ENCODE data around the gene CASP3. TPM values are rescaled to one million over a fixed set of nuclear protein-coding genes. Genes with fewer than 3 reads are reported as not detected.
A peak's percentile ranks its signal among the peaks of the same experiment; 100 is the strongest.

Gene CASP3
- total RNA-seq, 1 donor from 2014 or later: 31.5 TPM

DNA sequence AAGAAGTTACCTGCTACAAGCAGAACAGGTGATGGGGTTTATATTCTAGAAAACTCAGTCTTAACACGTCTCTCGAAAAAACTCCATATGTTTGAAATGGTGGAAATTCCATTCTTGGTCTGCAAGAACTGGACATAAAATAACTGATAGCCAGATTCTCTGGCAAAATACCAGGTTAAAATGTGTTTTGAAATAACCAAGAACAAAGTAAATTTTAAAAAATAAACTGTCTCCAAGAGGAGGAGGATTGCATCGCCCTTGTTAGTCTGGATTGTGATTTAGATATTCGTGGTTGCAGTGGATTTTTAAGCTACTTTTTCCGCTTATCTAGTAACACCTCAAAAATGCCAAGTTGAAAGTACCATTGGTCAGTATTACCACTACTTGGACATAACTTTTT, 43.8 kb upstream of the CASP3 start:
- no peak for DNase-seq (ENCODE audit: low spot score)
- no peak overlapping the region for H3K27ac Mint-ChIP-seq (ENCODE audit: unreplicated experiment)
- TF ChIP-seq, protein P1, sequence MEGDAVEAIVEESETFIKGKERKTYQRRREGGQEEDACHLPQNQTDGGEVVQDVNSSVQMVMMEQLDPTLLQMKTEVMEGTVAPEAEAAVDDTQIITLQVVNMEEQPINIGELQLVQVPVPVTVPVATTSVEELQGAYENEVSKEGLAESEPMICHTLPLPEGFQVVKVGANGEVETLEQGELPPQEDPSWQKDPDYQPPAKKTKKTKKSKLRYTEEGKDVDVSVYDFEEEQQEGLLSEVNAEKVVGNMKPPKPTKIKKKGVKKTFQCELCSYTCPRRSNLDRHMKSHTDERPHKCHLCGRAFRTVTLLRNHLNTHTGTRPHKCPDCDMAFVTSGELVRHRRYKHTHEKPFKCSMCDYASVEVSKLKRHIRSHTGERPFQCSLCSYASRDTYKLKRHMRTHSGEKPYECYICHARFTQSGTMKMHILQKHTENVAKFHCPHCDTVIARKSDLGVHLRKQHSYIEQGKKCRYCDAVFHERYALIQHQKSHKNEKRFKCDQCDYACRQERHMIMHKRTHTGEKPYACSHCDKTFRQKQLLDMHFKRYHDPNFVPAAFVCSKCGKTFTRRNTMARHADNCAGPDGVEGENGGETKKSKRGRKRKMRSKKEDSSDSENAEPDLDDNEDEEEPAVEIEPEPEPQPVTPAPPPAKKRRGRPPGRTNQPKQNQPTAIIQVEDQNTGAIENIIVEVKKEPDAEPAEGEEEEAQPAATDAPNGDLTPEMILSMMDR (IDR thresholded peaks at IDR 0.05): no peak
- peaks cover 18% of the 10 kb centered on the region for H3K4me1 Mint-ChIP-seq (ENCODE audit: low read depth)
- peaks cover 10% of the 10 kb centered on the region for H3K36me3 Mint-ChIP-seq (ENCODE audit: low read depth)
- peaks cover 3% of the 10 kb centered on the region for H3K9me3 Mint-ChIP-seq (ENCODE audit: low read depth)
- no peaks in the 10 kb centered on the region for H3K27me3 Mint-ChIP-seq (ENCODE audit: low read depth)
- no peak overlapping the region for H3K4me3 Mint-ChIP-seq (ENCODE audit: unreplicated experiment)

DNA sequence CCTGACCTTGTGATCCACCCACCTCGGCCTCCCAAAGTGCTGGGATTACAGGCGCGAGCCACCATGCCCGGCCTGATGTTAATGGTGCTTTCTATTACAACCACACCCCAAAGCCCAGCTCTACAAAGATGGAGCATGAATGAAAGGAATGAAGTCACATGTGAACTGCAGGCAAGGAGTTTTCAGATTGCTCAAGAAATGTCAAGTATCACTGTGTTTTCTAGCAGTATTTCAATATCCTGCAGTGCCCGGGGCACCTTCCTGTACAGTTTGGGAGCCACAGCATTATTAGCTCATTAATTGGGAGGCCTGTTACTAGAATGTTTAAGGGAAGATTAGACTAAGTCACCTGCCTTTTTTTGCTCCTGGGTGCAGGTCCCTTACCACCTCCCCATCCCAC, 40.4 kb upstream of the CASP3 start:
- Mint-ChIP-seq H3K4me3 (ENCODE audit: unreplicated experiment) (no peak overlapping the region), H3K27me3 (ENCODE audit: low read depth) (no peaks in the 10 kb centered on the region), H3K27ac (ENCODE audit: unreplicated experiment) (no peak overlapping the region), H3K36me3 (ENCODE audit: low read depth) (peaks cover 9% of the 10 kb centered on the region), H3K4me1 (ENCODE audit: low read depth) (peaks cover 15% of the 10 kb centered on the region), H3K9me3 (ENCODE audit: low read depth) (peaks cover 3% of the 10 kb centered on the region)
- TF ChIP-seq, protein P1 (IDR thresholded peaks at IDR 0.05): no peak
- no peak for DNase-seq (ENCODE audit: low spot score)

DNA sequence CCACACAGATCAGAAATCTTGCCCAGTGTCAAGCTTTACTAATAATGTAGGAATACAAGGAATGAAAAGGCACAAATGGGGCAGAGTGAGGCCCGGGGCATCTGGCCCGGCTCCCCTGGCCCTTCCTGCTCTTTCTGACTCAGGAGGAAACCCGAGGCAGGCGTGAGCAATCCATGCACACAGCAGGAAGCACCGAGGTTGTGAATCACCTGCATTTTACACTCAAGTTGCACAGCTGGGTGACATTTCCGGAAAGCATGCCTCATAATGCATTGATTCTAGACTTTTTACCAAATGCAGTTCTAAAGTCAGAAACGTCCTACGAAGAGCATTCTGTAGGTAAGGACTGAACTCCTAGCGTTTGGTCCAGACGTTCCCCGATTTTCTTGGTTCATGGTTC, 39.2 kb upstream of the CASP3 start:
- Mint-ChIP-seq H3K27ac (ENCODE audit: unreplicated experiment) (peak overlapping the region; percentile 90), H3K9me3 (ENCODE audit: low read depth) (peaks cover 3% of the 10 kb centered on the region), H3K36me3 (ENCODE audit: low read depth) (peaks cover 5% of the 10 kb centered on the region), H3K4me3 (ENCODE audit: unreplicated experiment) (peak overlapping the region; percentile 9), H3K4me1 (ENCODE audit: low read depth) (peaks cover 15% of the 10 kb centered on the region), H3K27me3 (ENCODE audit: low read depth) (no peaks in the 10 kb centered on the region)
- no peak for DNase-seq (ENCODE audit: low spot score)
- TF ChIP-seq, protein P1 (IDR thresholded peaks at IDR 0.05): no peak

DNA sequence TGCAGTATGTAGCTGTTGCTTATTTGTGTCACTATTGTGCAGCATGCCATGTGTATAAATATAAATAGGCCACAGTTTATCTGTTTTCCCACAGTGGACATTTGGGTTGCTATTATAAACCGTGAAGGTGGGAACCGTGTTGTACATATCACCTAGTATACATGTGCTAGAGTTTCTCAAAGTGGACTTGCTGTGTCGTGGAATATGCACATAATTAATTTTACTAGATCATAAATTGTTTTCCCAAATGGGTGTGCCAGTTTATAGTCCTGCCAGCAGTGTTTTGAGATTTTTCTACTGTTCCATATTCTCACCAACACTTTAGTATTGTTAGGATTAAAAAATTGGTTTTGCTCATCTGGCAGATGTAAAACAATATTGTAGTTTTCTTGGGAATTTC, 38.8 kb upstream of the CASP3 start:
- Mint-ChIP-seq H3K27me3 (ENCODE audit: low read depth) (no peaks in the 10 kb centered on the region), H3K9me3 (ENCODE audit: low read depth) (peaks cover 3% of the 10 kb centered on the region), H3K4me3 (ENCODE audit: unreplicated experiment) (no peak overlapping the region), H3K27ac (ENCODE audit: unreplicated experiment) (peak overlapping the region; percentile 90), H3K4me1 (ENCODE audit: low read depth) (peaks cover 15% of the 10 kb centered on the region), H3K36me3 (ENCODE audit: low read depth) (peaks cover 5% of the 10 kb centered on the region)
- DNase-seq (ENCODE audit: low spot score): no peak
- TF ChIP-seq, protein P1 (IDR thresholded peaks at IDR 0.05): no peak

DNA sequence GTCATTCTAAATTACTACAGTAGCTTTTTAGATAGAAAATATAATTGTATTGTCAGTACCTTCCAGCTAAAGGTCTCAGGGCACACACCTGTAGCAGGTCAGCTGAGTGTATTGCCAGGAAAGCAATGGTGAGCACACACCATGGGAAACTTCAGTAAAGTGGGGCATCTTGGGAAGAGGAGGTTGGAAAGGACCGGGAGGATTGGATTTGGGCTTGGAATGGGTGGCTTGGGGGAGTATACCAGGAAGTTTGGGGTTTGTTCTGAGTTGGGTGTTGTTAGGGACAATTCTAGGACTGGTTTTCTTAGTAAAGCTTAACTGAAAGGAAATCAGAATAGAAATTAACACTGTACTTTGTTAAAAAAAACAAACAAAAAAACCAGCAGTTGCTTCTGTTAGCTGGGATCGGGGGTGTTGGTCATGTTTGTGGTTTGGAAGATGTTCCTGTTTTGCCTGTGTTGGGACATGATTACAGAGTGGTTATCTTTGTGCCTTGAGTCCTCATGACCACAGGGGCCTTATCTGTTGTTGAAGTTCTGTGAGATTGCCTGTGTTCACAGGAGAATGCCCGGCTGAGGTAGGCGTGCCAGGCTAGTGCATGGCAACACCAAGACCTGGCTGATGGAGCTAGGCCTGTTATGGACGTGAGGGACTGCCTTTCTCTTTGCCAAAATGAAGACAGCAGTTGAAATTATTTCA, 35.4 kb upstream of the CASP3 start:
- peaks cover 17% of the 10 kb centered on the region for H3K4me1 Mint-ChIP-seq (ENCODE audit: low read depth)
- H3K4me3 Mint-ChIP-seq (ENCODE audit: unreplicated experiment): no peak overlapping the region
- no peak overlapping the region for H3K27ac Mint-ChIP-seq (ENCODE audit: unreplicated experiment)
- peaks cover 4% of the 10 kb centered on the region for H3K36me3 Mint-ChIP-seq (ENCODE audit: low read depth)
- H3K27me3 Mint-ChIP-seq (ENCODE audit: low read depth): no peaks in the 10 kb centered on the region
- no peak for DNase-seq (ENCODE audit: low spot score)
- no peaks in the 10 kb centered on the region for H3K9me3 Mint-ChIP-seq (ENCODE audit: low read depth)
- TF ChIP-seq, protein P1 (IDR thresholded peaks at IDR 0.05): no peak
